ENCODE results near the gene FKBP2. TPM values are rescaled to one million over a fixed set of nuclear protein-coding genes. Genes with fewer than 3 reads are reported as not detected.

The FKBP2 gene
- total and polyA plus RNA-seq, 2 of the 13 experiments (the other 11 are each of a cell fraction or from before 2014, with no cell fraction given), result 30.1 to 53.3 TPM

- Histone ChIP-seq H3K4me3 (replicated peaks in 1 of 3; ENCODE audit: insufficient read depth in 1 of 3, low read depth in 2 of 3, low read length in 3 of 3) (peak overlapping the region; percentile 76 to 95 (median 79)), H3K4me2 (ENCODE audit: low read depth, low read length) (peak overlapping the region; percentile 82), H3K79me2 (ENCODE audit: insufficient read depth, low read length) (peaks cover 26% of the 10 kb centered on the region), H3K27me3 (ENCODE audit: control insufficient read depth in 1 of 2, insufficient read depth in 2 of 2, low read length in 2 of 2) (no peaks in the 10 kb centered on the region), H3K9ac (ENCODE audit: insufficient read depth, low read depth, low read length) (peak overlapping the region; percentile 79), H3K27ac (ENCODE audit: extremely low read length, insufficient read depth, low read length) (peak overlapping the region; percentile 68), H2AFZ (ENCODE audit: low read length) (no peak overlapping the region), H4K20me1 (ENCODE audit: insufficient read depth, low read length) (no peaks in the 10 kb centered on the region), H3K9me3 (ENCODE audit: low read length) (no peaks in the 10 kb centered on the region), H3K36me3 (replicated peaks in 1 of 2; ENCODE audit: control insufficient read depth in 1 of 2, insufficient read depth in 2 of 2, low read length in 2 of 2) (peaks cover 0 to 11% of the 10 kb centered on the region in 2 experiments; a peak in 2 of 5 replicates), H3K4me1 (ENCODE audit: insufficient read depth, low read length) (peaks cover 64% of the 10 kb centered on the region)
- BruUV-seq (replicated peaks), result TSS peak; percentile 52
- WGBS (ENCODE audit: low lambda C conversion rate), result 2% methylated on average over 7 of the region's 46 CpGs
- POLR2A ChIA-PET, result interaction anchor here (0.5 to 8.3 kb wide), 8 partner anchors 9 to 71 kb away, joined by 3 to 113 read pairs (median 7); partner anchors contain the start of genes NUDT22, PRDX5, STIP1 and TRMT112
- ATAC-seq, result no peak
- in situ Hi-C loops (cut with HindIII; ENCODE audit: extremely low pct_ligation_motif_present, low pct_unique_long_range_greater_than_20kb) (no loop called here), intact Hi-C loops (cut with micrococcal nuclease; ENCODE audit: unreplicated experiment) (loop anchor here (5.0 kb wide), 1 partner anchor 56 kb away; the partner anchor contains the start of gene CATSPERZ)
- FAIRE-seq, result no peak
- CTCF ChIA-PET (ENCODE audit: low intra/inter-chr PET ratio, low total read pairs), result no interaction called here
- DNase-seq (ENCODE audit: low spot score), result peak; percentile 58
- TF ChIP-seq ATF3 (CRISPR knock-in tag; IDR thresholded peaks at IDR 0.05) (no peak), ZNF274 (CRISPR knock-in tag; IDR thresholded peaks at IDR 0.05) (peak; percentile 45; the same call in 1 of the 2 replicates), SOX6 (IDR thresholded peaks at IDR 0.05) (no peak), SOX6 (CRISPR knock-in tag; IDR thresholded peaks at IDR 0.05) (0 out of 2 replicates have a peak, but pooled peaks have one; percentile 18), ZNF646 (CRISPR knock-in tag; IDR thresholded peaks at IDR 0.05) (no peak), HDAC1 (CRISPR knock-in tag; IDR thresholded peaks at IDR 0.05) (peak; percentile 48; the same call in 1 of the 2 replicates), ZNF317 (CRISPR knock-in tag; IDR thresholded peaks at IDR 0.05) (0 out of 2 replicates have a peak, but pooled peaks have one; percentile 18), ZNF564 (CRISPR knock-in tag; IDR thresholded peaks at IDR 0.05) (no peak), RNF219 (CRISPR knock-in tag; IDR thresholded peaks at IDR 0.05) (no peak), ZNF713 (CRISPR knock-in tag; IDR thresholded peaks at IDR 0.05) (no peak), POGZ (CRISPR knock-in tag; IDR thresholded peaks at IDR 0.05) (0 out of 2 replicates have a peak, but pooled peaks have one; percentile 20)
- TF ChIP-seq, protein P1, sequence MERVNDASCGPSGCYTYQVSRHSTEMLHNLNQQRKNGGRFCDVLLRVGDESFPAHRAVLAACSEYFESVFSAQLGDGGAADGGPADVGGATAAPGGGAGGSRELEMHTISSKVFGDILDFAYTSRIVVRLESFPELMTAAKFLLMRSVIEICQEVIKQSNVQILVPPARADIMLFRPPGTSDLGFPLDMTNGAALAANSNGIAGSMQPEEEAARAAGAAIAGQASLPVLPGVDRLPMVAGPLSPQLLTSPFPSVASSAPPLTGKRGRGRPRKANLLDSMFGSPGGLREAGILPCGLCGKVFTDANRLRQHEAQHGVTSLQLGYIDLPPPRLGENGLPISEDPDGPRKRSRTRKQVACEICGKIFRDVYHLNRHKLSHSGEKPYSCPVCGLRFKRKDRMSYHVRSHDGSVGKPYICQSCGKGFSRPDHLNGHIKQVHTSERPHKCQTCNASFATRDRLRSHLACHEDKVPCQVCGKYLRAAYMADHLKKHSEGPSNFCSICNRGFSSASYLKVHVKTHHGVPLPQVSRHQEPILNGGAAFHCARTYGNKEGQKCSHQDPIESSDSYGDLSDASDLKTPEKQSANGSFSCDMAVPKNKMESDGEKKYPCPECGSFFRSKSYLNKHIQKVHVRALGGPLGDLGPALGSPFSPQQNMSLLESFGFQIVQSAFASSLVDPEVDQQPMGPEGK (CRISPR knock-in tag; IDR thresholded peaks at IDR 0.05), result peak; percentile 10
Measured at GRCh38 chr11:64245797-64246620, 5.1 kb downstream of the FKBP2 start.

All from HepG2 (cell line).